Stimulated activated CD4-positive, alpha-beta T cell treated with anti-CD3 and anti-CD28 coated beads, TNF-alpha, amount 100 ng/mL, for 4 hours (primary cell): ENCODE measurements around the gene OCA2.

Experiments
- DNase-seq, 3 experiments: peaks; one replicate each; pipeline ENCODE4 v3.0.0-alpha.2; 2020; ENCODE audit warnings: low read depth in 3 of 3

OCA2 gene

GRCh38 chr15:27873039-27873438 lies 226.1 kb downstream of the OCA2 start:
- no peak for DNase-seq

GRCh38 chr15:27872355-27872754 lies 226.8 kb downstream of the OCA2 start:
- no peak for DNase-seq

GRCh38 chr15:27871902-27872260 lies 227.2 kb downstream of the OCA2 start:
- no peak for DNase-seq

GRCh38 chr15:27871078-27871901 lies 227.8 kb downstream of the OCA2 start:
- no peak for DNase-seq

GRCh38 chr15:27870320-27870719 lies 228.8 kb downstream of the OCA2 start:
- DNase-seq = no peak

- no peak for DNase-seq
Observed at GRCh38 chr15:27869697-27870281, 229.3 kb downstream of the OCA2 start.

GRCh38 chr15:27868828-27869404 lies 230.2 kb downstream of the OCA2 start:
- DNase-seq = no peak

- DNase-seq = no peak
Observed at GRCh38 chr15:27867861-27868260, 231.3 kb downstream of the OCA2 start.

- no peak for DNase-seq
Observed at GRCh38 chr15:27866505-27867165, 232.5 kb downstream of the OCA2 start.

GRCh38 chr15:27865926-27866325 lies 233.2 kb downstream of the OCA2 start:
- no peak for DNase-seq

GRCh38 chr15:27865323-27865922 lies 233.7 kb downstream of the OCA2 start:
- no peak for DNase-seq

GRCh38 chr15:27864719-27865118 lies 234.4 kb downstream of the OCA2 start:
- no peak for DNase-seq

- DNase-seq = no peak
Observed at GRCh38 chr15:27864086-27864485, 235.0 kb downstream of the OCA2 start.

GRCh38 chr15:27863000-27863399 lies 236.1 kb downstream of the OCA2 start:
- no peak for DNase-seq

- DNase-seq = no peak
Observed at GRCh38 chr15:27861171-27861570, 237.9 kb downstream of the OCA2 start.

- DNase-seq = no peak
Observed at GRCh38 chr15:27855137-27855536, 244.0 kb downstream of the OCA2 start.

- no peak for DNase-seq
Observed at GRCh38 chr15:27854601-27855000, 244.5 kb downstream of the OCA2 start.

- DNase-seq = no peak
Observed at GRCh38 chr15:27853624-27854455, 245.3 kb downstream of the OCA2 start.

GRCh38 chr15:27851858-27852210 lies 247.3 kb downstream of the OCA2 start:
- no peak for DNase-seq

- DNase-seq = no peak
Observed at GRCh38 chr15:27850981-27851857, 247.9 kb downstream of the OCA2 start.
